HG03460 (cell line): ENCODE results near the gene THBD.

Experiments used
- ATAC-seq: cut with Tn5 transposase; IDR thresholded peaks from one replicate; pipeline ENCODE4 v1.9.1; 2021; ENCODE audit not compliant: unreplicated experiment

THBD gene

DNA sequence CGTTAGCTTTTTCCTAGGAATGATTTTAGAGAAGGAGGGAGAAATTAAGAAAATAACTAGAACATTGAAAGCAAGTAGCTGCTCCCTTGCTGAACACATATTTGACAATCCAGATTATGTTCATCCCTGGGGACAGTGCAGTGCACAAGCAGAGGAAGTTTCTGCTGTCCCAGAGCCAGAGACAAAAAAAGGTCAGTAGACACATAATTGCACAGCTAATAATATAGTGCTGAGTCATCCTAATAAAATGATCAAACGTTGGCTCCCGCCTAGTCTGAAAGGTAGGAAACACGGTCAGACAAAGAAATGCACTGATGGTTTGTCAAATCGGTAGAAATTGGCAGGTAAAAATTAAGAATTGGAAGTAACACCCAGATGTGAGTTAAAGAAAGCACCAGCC lies 36.0 kb downstream of the THBD start:
- ATAC-seq, result no peak

DNA sequence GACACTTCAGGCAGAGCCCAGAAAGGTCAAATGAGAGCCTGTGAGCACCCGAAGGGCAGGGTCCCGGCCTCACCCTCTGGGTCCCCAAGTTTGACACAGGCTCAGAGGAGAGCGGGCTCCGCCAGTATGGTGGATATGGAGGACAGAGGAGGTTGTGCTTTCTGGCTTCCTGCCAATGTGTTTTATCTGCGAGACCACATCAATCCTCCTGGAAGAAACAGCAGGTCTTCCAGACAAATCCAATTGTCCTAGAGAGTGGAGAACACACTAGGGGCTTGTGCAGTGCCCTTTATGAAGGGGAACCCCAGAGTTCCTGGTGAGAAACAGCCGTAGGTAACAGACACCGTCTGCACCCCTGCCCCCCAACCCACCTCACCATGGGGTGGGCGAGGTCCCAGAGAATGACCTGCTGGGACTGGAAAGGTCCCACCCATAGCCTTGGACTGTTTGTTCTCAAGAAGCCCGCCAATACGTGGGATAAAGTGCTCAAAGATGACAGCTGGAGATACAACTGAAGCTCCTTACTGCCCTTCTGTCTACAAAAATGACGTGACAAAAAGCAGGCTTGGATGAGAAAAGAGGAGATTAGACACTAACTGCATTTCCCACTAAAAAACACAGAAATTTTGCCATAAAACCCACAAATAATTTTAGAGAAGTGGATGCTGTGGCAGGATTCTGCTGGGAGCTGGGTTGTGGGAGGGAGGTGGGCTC lies 38.3 kb downstream of the THBD start:
- ATAC-seq, result no peak

DNA sequence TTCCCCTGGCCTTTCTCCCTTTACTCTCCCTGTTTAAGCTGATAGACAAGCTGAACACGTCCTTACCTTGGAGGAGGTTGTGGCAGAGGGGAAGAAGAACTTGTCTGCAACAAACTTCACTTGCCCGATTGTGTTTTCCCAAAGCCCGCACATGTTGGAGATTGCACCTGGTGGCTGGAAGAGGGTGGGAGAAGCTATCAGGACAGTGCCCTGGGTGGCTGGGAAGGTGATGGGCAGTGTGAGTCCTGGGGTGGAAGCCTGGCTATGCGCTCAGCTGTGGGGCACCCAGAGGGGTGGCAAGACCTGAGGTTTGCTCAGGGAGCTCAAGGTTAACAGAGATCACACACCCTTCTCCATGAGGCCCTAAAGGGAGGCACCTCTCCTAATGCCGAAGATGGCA lies 39.4 kb downstream of the THBD start:
- no peak for ATAC-seq

DNA sequence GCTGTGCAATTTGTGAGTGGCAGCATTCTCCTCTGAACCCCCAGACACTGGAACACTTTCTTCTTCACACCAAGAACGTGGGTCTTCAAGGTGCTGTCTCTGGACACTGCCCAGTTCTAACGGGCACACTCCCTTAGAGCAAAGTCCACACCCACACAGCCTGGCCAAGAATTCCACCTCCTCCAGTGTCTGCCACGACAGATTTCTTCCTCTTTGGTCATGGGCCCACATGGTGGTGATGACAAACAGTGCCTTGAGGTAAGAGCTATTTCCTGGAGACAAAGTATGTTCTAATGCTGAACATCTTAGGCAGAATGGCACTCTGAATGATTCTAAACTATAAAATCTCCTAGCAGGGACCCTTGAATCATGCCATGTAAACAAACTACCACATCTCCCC lies 39.8 kb downstream of the THBD start:
- no peak for ATAC-seq

DNA sequence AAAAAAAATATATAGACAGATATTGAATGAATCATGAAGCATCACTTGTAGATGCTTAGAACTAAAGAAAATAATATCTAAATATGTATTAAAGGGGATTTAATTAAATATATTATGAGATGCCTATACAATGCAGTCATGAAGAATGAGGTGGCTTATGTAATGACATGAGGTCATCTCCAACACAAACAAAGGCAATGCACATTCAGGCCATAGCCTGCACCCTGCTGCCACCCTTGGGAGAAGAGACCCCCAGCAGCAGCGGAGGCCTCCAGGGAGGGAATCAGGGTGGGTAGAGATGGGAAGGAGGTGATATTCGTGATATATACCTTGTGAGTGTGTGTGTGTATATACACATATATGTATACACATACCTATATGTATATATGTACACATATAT lies 40.8 kb downstream of the THBD start:
- no peak for ATAC-seq

DNA sequence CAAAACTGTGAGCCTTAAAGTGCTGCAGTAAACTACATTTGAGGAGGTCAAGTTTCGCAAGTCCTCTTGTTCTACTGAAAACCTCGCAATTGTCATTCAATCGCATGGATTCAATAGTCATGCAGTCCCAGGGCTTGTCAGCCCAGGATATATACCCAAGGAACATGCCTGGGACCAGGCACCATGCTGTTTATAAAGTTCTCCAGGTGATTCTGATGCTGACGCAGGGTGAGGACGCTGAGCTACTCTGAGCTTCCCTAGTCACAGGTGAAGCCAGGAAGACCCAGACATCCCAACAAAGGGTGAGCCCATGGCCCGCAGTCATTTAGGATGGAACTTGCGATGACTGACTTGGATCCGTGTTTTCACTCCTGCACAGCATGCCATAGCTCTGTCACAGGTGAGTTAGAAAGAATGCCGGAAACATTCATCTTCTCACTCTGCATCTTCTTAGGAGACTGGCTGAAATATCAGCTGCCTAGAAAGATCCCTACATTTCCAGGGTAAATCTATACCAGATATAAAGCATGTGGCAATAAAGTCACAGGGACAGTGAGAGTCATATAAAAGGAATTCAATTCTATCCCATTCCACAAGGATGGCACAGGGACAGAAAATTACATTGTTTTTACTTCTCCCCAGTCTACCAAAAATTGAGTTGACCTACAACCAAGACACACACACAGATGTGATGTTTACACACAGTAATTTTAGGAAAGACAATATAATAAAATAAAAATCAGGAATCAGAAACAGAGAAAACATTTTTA lies 41.4 kb downstream of the THBD start:
- ATAC-seq, result no peak

DNA sequence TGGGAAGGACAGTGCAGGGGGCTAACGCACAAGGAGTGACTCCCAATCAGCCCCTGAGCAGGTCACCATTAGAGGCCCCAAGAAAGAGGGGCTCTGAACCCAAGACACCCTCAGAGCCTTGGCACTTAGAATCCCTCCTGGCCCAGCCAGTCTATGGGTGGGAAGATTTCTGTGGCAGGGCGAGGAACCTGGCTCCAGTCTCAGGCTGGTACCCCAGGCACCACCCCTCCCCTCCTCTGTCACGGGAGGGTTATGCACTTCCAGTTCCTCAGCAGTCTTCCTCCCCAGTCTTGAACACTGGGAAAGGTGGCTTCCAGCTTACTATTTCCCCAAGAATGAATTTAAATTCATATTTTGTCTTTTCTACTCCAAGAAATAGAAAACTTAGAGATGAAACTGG lies 42.0 kb downstream of the THBD start:
- no peak for ATAC-seq

DNA sequence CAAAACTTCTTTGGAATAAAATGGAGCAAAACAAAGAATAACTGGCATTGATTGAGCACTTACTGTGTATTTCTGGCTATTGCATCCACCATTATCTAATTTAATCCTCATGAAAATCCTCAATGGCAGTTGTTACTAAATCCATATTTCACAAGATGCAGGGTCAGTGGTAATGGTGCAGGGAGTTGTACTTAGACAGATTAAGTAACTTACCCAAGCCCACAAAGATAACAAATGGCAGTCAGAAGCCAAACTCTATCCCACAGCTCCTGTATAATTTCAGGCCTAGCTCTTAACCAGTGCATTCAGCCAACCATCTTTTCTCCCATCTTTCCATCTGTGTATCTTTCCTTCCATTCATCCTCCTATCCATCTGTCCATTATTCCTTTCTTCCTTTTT lies 43.7 kb downstream of the THBD start:
- no peak for ATAC-seq

DNA sequence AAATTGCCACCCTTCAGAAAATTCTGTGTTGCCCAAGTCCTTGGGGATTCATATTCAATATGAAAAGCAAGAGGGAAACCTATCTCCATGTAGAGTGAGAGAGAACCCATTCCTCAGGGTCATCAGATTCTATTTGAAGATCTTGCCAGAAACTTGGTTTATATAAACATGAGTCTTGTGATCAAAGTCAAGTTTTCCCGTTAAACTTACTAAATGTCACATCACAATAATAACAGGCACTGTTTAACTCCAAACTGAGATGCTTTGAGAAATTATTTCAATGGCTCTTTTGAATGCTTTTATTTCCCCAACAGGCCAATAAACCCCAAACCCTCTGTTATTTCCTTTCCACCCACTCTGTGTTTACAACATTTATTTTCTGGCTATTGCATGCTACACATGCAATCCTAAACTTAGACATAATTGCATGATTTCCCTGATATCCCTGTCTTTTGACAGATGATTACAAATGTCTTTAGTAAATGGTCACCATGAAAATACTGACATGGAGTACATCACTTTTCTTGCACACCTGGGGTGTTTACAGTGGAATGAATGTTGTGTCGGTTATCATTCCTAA lies 45.5 kb downstream of the THBD start:
- no peak for ATAC-seq

DNA sequence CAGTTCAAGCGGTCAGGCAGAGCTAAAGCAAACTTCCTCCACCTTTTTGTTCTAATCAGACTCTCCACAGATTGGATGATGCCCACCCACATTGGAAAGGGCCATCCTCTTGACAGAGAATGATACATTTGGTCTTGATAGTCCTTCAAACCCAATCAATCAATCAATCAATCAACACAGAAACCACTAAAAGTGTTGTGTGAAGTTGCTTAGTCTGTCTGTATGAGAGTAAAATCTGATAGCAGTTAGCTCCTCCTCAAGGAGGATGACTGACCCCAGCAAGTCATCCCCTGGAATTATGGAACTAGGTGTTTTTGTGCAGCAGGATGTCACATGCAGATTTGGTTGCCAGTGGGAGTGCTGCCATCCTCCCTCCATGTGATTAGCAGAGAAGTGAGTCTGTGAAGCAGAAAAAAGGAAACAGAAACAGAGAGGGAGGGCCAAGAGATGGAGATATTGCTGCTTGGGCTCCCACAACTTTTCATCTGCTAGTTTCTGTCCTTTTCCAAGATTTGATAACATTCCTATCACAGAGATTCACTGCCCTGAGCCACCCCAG lies 46.3 kb downstream of the THBD start:
- no peak for ATAC-seq

DNA sequence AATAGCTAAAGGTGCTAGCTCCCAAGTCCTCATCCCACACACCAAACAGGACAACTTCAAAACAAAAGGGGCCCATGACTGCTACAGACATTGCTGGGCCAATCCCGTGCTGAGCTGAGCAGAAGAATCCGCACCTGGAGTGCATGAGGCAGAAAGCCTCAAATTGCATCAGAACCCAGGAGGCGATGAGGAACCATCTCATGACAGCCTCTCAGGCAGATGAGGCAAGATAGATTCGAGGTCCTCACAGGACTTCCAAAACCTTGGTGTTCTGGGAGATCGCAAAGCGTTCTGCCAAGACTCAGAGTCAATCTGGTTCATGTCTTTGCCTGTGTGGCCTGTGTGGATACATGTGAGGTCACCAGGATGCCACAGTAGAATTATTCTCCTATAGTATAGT lies 47.2 kb downstream of the THBD start:
- no peak for ATAC-seq

DNA sequence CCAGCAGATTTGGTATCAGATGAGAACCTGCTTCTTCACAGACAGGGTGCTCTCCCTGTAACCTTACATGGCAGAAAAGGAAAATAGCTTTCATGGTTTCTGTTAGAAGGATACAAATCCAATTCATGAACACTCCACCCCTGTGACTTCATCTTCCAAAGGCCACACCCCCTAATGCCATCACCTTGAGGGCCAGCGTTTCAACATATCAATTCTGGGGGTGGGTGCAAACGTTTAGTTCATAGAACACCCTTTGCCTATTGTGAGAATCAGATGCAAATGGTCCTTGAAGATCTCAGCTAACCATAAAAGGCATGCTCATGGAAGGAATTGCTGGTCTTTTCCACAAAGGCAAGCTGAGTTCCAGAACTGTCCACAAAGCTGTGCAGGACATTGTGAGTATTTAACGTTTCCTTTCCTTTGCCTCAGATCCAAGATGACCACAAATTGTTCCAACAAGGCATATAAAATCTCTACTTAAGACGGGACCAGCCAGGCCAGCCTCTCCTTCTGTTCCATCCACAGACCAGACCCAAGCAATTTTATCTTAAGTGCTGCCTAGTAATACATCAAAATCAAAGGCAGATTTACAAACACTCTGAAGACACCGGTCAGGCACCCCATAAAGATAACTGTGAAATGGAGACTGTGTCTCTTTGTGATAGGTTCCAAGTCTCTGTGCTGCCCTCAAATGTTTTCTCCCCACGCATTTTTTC lies 49.1 kb downstream of the THBD start:
- no peak for ATAC-seq

DNA sequence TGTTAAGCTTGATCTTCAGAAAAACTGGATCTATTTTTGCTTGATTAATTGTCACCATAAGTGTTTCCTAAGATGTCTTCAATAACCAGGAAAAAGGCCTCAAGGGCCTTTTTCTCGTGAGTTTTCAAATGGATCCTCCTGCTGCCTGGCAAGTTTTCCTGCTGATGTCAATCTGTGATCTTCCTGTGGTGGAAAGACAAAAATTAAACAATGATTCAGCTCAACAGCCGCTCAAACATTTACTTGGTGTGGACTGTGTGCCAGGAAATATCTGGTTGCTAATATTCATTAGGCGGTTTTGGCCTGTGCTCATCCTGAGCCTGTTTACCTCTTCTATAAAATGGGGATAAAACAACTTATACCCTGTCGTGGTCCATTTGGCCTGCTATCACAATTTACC lies 49.7 kb downstream of the THBD start:
- no peak for ATAC-seq

DNA sequence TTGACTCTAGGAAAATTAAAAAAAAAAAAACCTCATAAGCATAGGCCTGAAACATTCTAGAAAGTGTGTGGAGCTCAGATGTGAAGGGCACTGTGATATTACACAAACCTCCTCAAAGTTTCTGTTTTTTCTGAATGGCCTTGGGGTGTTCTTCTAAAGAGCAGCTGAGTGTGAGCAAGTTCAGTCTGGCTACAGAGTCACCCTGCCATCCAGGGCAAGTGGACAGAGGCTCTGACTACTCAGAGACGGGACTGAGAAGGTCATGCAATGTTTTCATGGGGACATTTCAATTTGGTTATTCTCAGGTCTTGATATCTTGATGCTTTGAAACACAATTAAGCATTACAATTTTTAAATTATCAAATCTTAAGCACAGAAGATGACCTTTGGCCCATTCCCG lies 51.0 kb downstream of the THBD start:
- no peak for ATAC-seq

DNA sequence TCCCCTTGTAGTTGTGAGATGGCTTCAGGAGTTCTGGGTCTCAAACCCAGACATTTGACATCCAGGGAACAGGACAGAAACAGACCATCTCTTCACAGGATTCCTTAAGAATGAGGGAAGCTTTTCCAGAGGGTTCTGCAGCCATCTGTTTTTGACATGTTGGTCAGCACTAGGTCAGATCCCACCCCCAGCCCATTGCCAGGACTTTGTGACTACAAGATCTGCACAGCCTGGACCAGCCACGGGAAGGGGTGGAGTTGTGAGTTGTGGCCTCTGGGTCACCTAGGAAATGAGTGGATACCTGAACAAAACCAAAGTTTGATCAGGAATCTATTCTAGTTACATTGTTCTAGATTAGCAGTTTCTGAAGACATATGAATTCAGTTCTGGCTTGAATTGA lies 53.5 kb downstream of the THBD start:
- no peak for ATAC-seq
